IMR-90 (cell line): ENCODE data around the gene DNAJC11. TPM values are rescaled to one million over a fixed set of nuclear protein-coding genes. Genes with fewer than 3 reads are reported as not detected.

ENCODE experiments used
- ATAC-seq: fragments of 200-7000 bp; cut with Tn5 transposase; 2 replicates; pipeline ENCODE4 v1.9.1; 2020; ENCODE audit warnings: low read depth, mild to moderate bottlenecking, moderate library complexity
- BruUV-seq: library from RNA; stranded (reverse); fragments of 400-500 nt; replicated peaks from 2 replicates; lab custom pipeline; 2021; lab: Mats Ljungman, UMichigan
- CTCF ChIA-PET: fragments of 300-600 bp; formaldehyde crosslinking; extraction: SDS; loops from one replicate; lab custom pipeline; 2021; ENCODE audit warnings: antibody characterized with exemption; lab: Yijun Ruan, JAX
- POLR2A ChIA-PET: fragments of 300-600 bp; sonication (Branson Sonifier 250); formaldehyde crosslinking; loops from one replicate; lab custom pipeline; 2022; ENCODE audit warnings: antibody characterized with exemption; ENCODE audit not compliant: unreplicated experiment; lab: Charles Lee
- DNase-seq: peaks from one replicate; pipeline ENCODE4 v3.0.0; 2013
- H2AFZ ChIP-seq: replicated peaks from 2 replicates; pipeline ENCODE3; 2013; ENCODE audit warnings: low read length, mild to moderate bottlenecking; ENCODE audit not compliant: poor library complexity
- H2AK5ac ChIP-seq: 2 replicates; pipeline ENCODE4 v1.6.1; 2013; ENCODE audit warnings: low read depth, low read length, inconsistent platforms
- H2AK9ac ChIP-seq: replicated peaks from 2 replicates; pipeline ENCODE3; 2013; ENCODE audit warnings: mild to moderate bottlenecking, low read depth, low read length, moderate library complexity; ENCODE audit not compliant: poor library complexity
- H2BK120ac ChIP-seq: 2 replicates; pipeline ENCODE4 v1.6.1; 2013; ENCODE audit warnings: low read depth, low read length, inconsistent platforms
- H2BK15ac ChIP-seq: 3 replicates; pipeline ENCODE4 v1.6.1; 2013; ENCODE audit warnings: low read depth, low read length, inconsistent platforms
- H2BK20ac ChIP-seq: 2 replicates; pipeline ENCODE4 v1.6.1; 2013; ENCODE audit warnings: low read depth, mild to moderate bottlenecking, inconsistent platforms, low read length, moderate library complexity
- H2BK5ac ChIP-seq: 2 replicates; pipeline ENCODE4 v1.6.1; 2013; ENCODE audit warnings: mild to moderate bottlenecking, low read depth, low read length, inconsistent platforms; ENCODE audit not compliant: poor library complexity, severe bottlenecking
- H3K14ac ChIP-seq: replicated peaks from 2 replicates; pipeline ENCODE4 v1.6.1; 2013; ENCODE audit warnings: low read depth, low read length, inconsistent platforms
- H3K18ac ChIP-seq: 2 replicates; pipeline ENCODE4 v1.6.1; 2013; ENCODE audit warnings: low read depth, low read length, control low read depth
- H3K23ac ChIP-seq: 2 replicates; pipeline ENCODE4 v1.6.1; 2013; ENCODE audit warnings: low read depth, low read length, inconsistent platforms
- H3K27ac ChIP-seq: 2 replicates; pipeline ENCODE4 v1.5.1; 2013; ENCODE audit warnings: mild to moderate bottlenecking, control low read depth, low read length; ENCODE audit not compliant: insufficient read depth
- H3K27me3 ChIP-seq: 2 replicates; pipeline ENCODE4 v1.6.1; 2013; ENCODE audit warnings: low read length; ENCODE audit not compliant: control insufficient read depth, insufficient read depth
- H3K36me3 ChIP-seq: 2 replicates; pipeline ENCODE4 v1.6.1; 2013; ENCODE audit warnings: low read length, mixed read lengths; ENCODE audit not compliant: control insufficient read depth, insufficient read depth
- H3K4ac ChIP-seq: 2 replicates; pipeline ENCODE4 v1.6.1; 2013; ENCODE audit warnings: low read depth, low read length, inconsistent platforms
- H3K4me1 ChIP-seq: 2 replicates; pipeline ENCODE4 v1.6.1; 2013; ENCODE audit warnings: low read length, mixed read lengths; ENCODE audit not compliant: control insufficient read depth, insufficient read depth
- H3K4me2 ChIP-seq: 2 replicates; pipeline ENCODE4 v1.6.1; 2013; ENCODE audit warnings: low read depth, mild to moderate bottlenecking, control low read depth, low read length, moderate library complexity
- H3K4me3 ChIP-seq: 2 replicates; pipeline ENCODE4 v1.5.1; 2013; ENCODE audit warnings: low read depth, mild to moderate bottlenecking, control low read depth, low read length, moderate library complexity; ENCODE audit not compliant: insufficient read depth
- H3K56ac ChIP-seq: 2 replicates; pipeline ENCODE4 v1.6.1; 2013; ENCODE audit warnings: low read length, inconsistent platforms; ENCODE audit not compliant: insufficient read depth; ENCODE audit errors: extremely low read depth
- H3K79me1 ChIP-seq, 2 experiments: 2 replicates each; pipeline ENCODE4 v1.6.1; 2013; ENCODE audit warnings: low read length in 2 of 2, inconsistent platforms in 1 of 2, low read depth in 1 of 2
- H3K9ac ChIP-seq: 2 replicates; pipeline ENCODE4 v1.6.1; 2013; ENCODE audit warnings: low read depth, low read length, control low read depth
- H3K9me1 ChIP-seq: 2 replicates; pipeline ENCODE4 v1.6.1; 2013; ENCODE audit warnings: low read length, inconsistent platforms; ENCODE audit not compliant: insufficient read depth
- H3K9me3 ChIP-seq: 2 replicates; pipeline ENCODE4 v1.6.1; 2013; ENCODE audit warnings: low read length; ENCODE audit not compliant: control insufficient read depth, insufficient read depth
- H4K20me1 ChIP-seq: 2 replicates; pipeline ENCODE4 v1.6.1; 2013; ENCODE audit warnings: low read length, inconsistent platforms; ENCODE audit not compliant: insufficient read depth
- H4K5ac ChIP-seq: 2 replicates; pipeline ENCODE4 v1.6.1; 2013; ENCODE audit warnings: mild to moderate bottlenecking, low read depth, low read length, control low read depth
- H4K8ac ChIP-seq, 2 experiments: 2 replicates each; pipeline ENCODE4 v1.6.1; 2013; ENCODE audit warnings: low read depth in 2 of 2, low read length in 2 of 2, control low read depth in 1 of 2, inconsistent platforms in 1 of 2
- H4K91ac ChIP-seq: 2 replicates; pipeline ENCODE4 v1.6.1; 2013; ENCODE audit warnings: low read depth, low read length, inconsistent platforms; ENCODE audit not compliant: insufficient read depth
- FOS ChIP-seq: fragments of 150-350 bp; IDR thresholded peaks from 2 replicates; pipeline ENCODE4 v1.6.1; 2016; ENCODE audit warnings: low read depth, low read length
- NFE2L2 ChIP-seq: fragments of 150-350 bp; IDR thresholded peaks from 2 replicates; pipeline ENCODE4 v1.6.1; 2016; ENCODE audit warnings: low read depth, mild to moderate bottlenecking, low read length
- WGBS, 2 experiments: methylation state at CpG; one replicate each; pipeline versions ENCODE4 v1.1.5 to v1.1.7; 2013; ENCODE audit warnings: missing lambda C conversion rate in 2 of 2; ENCODE audit not compliant: insufficient read length in 1 of 2; ENCODE audit errors: extremely low coverage in 2 of 2; 5-methylcytosine and 5-hydroxymethylcytosine counted together
- dilution Hi-C: fragments of 300-500 bp; cut with HindIII; formaldehyde crosslinking; loops from one replicate; pipeline ENCODE4 v1.14.3; 2018; ENCODE audit warnings: low sequenced_read_pairs; ENCODE audit not compliant: unreplicated experiment
- in situ Hi-C: fragments of 300-500 bp; cut with MboI; formaldehyde crosslinking; loops from 3 replicates; pipeline ENCODE4 v1.14.3; 2019; ENCODE audit warnings: low sequenced_read_pairs, inconsistent platforms, mixed read lengths
- intact Hi-C: fragments of 100-400 bp; cut with micrococcal nuclease; formaldehyde crosslinking; loops from 2 replicates; pipeline ENCODE4 v1.10.0; 2022
- polyA plus RNA-seq, 3 experiments: library from polyadenylated mRNA; depleted of rRNA; stranded (reverse); fragments of >200 nt; gene quantifications; 2 replicates each; pipeline ENCODE4 v1.2.3, GENCODE V29; 2012; ENCODE audit warnings: low replicate concordance in 1 of 3
- total RNA-seq: library from RNA; depleted of rRNA; stranded (reverse); fragments of >200 nt; gene quantifications from 2 replicates; pipeline ENCODE4 v1.2.3, GENCODE V29; 2012
- TF ChIP-seq, protein P1 (sequence below): fragments of 150-350 bp; IDR thresholded peaks from 2 replicates; pipeline ENCODE4 v1.6.1; 2016; ENCODE audit warnings: low read depth, mild to moderate bottlenecking, low read length, moderate library complexity, borderline replicate concordance

The DNAJC11 gene
- total and polyA plus RNA-seq, 2 of the 4 experiments (the other 2 are of a cell fraction) = 38.7 to 48.5 TPM

- no CpG with 5 or more reads among the region's 5 CpGs for WGBS, 2 experiments
These were observed 43.1 kb downstream of the DNAJC11 start for GRCh38 chr1:6658359-6659060.

More at GRCh38 chr1:6658359-6659060, 43.1 kb downstream of the DNAJC11 start:
- Histone ChIP-seq H3K18ac (no peak overlapping the region), H3K14ac (no peak overlapping the region), H2BK20ac (no peak overlapping the region), H3K4me1 (peaks cover 1% of the 10 kb centered on the region), H2BK15ac (no peak overlapping the region), H3K9me3 (no peaks in the 10 kb centered on the region), H4K8ac (no peak overlapping the region), H2BK120ac (no peak overlapping the region), H2AFZ (no peak overlapping the region), H3K23ac (no peak overlapping the region), H3K56ac (no peak overlapping the region), H3K27me3 (no peaks in the 10 kb centered on the region), H3K4me3 (no peak overlapping the region), H3K27ac (no peak overlapping the region), H2AK9ac (no peak overlapping the region), H3K4me2 (no peak overlapping the region), H4K20me1 (0 out of 2 replicates have a peak, but pooled peaks cover 2% of the 10 kb centered on the region), H2BK5ac (no peak overlapping the region), H3K9me1 (peaks cover 11% of the 10 kb centered on the region), H3K79me1 (peaks cover 11 to 33% of the 10 kb centered on the region in 2 experiments), H2AK5ac (no peak overlapping the region), H3K4ac (no peak overlapping the region), H4K5ac (no peak overlapping the region), H3K9ac (no peak overlapping the region), H4K91ac (no peak overlapping the region), H3K36me3 (peaks cover 13% of the 10 kb centered on the region)
- ChIA-PET CTCF (interaction anchor here (0.7 kb wide), 1 partner anchor 71 kb away, joined by 5 read pairs; no protein-coding TSS in a partner anchor), POLR2A (no interaction called here)
- ATAC-seq (no peak), DNase-seq (no peak)
- in situ Hi-C loops (no loop called here), intact Hi-C loops (no loop called here), dilution Hi-C loops (no loop called here)
- no TSS peak for BruUV-seq
- TF ChIP-seq FOS (no peak), NFE2L2 (no peak)
- TF ChIP-seq, protein P1, sequence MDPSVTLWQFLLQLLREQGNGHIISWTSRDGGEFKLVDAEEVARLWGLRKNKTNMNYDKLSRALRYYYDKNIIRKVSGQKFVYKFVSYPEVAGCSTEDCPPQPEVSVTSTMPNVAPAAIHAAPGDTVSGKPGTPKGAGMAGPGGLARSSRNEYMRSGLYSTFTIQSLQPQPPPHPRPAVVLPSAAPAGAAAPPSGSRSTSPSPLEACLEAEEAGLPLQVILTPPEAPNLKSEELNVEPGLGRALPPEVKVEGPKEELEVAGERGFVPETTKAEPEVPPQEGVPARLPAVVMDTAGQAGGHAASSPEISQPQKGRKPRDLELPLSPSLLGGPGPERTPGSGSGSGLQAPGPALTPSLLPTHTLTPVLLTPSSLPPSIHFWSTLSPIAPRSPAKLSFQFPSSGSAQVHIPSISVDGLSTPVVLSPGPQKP = no peak
